Retina (tissue), 1 donor: ENCODE results near the gene REPS1.
"Not testable (repeated sequence)": the region's sequence is repeated elsewhere in the genome, so short reads cannot be mapped to it uniquely, and the experiment has no call there.

Experiments used
- DNase-seq: peaks from one replicate; pipeline ENCODE4 v3.0.0-alpha.2; 2016

Gene REPS1

GRCh38 chr6:138987643-138988468, at the start of gene REPS1:
TSS of gene REPS1 (minus strand) at chr6:138988253. CDS start at chr6:138987682, 571 bp downstream.
- peak; percentile 99 for DNase-seq

- DNase-seq, result no peak
Observed at GRCh38 chr6:139037490-139037889, 49.4 kb upstream of the REPS1 start.

GRCh38 chr6:139030228-139030963, 42.3 kb upstream of the REPS1 start:
- DNase-seq, result peak; percentile 16

GRCh38 chr6:139029470-139030227, 41.6 kb upstream of the REPS1 start:
- peak; percentile 85 for DNase-seq

GRCh38 chr6:139028658-139029469, 40.8 kb upstream of the REPS1 start, which contains the start of gene ABRACL:
TSS of gene ABRACL (plus strand) at chr6:139028745. CDS start at chr6:139034161, 5,416 bp downstream.
- peak; percentile 89 for DNase-seq

GRCh38 chr6:139028215-139028657, 40.2 kb upstream of the REPS1 start:
- no peak for DNase-seq

- peak; percentile 67 for DNase-seq
Observed at GRCh38 chr6:139027620-139028182, 39.6 kb upstream of the REPS1 start.

- not testable (repeated sequence) for DNase-seq
Observed at GRCh38 chr6:139025416-139025815, 37.4 kb upstream of the REPS1 start.

- no peak for DNase-seq
Observed at GRCh38 chr6:139020689-139021088, 32.6 kb upstream of the REPS1 start.

- DNase-seq, result no peak
Observed at GRCh38 chr6:139019722-139020121, 31.7 kb upstream of the REPS1 start.

- peak; percentile 30 for DNase-seq
Observed at GRCh38 chr6:139017227-139017626, 29.2 kb upstream of the REPS1 start.

- peak; percentile 23 for DNase-seq
Observed at GRCh38 chr6:139016337-139017213, 28.5 kb upstream of the REPS1 start.

GRCh38 chr6:139014945-139015344, 26.9 kb upstream of the REPS1 start:
- no peak for DNase-seq

GRCh38 chr6:139013185-139013800, 25.2 kb upstream of the REPS1 start:
- DNase-seq, result no peak

- no peak for DNase-seq
Observed at GRCh38 chr6:139011980-139012379, 23.9 kb upstream of the REPS1 start.

GRCh38 chr6:139010674-139011073, 22.6 kb upstream of the REPS1 start:
- DNase-seq, result no peak

- no peak for DNase-seq
Observed at GRCh38 chr6:139008117-139008516, 20.1 kb upstream of the REPS1 start.

- no peak for DNase-seq
Observed at GRCh38 chr6:139007428-139007827, 19.4 kb upstream of the REPS1 start.

- DNase-seq, result no peak
Observed at GRCh38 chr6:139006477-139006876, 18.4 kb upstream of the REPS1 start.

- no peak for DNase-seq
Observed at GRCh38 chr6:139003751-139004150, 15.7 kb upstream of the REPS1 start.
